ENCODE data around the gene HSD17B11. TPM values are rescaled to one million over a fixed set of nuclear protein-coding genes. Genes with fewer than 3 reads are reported as not detected.
"Not testable (repeated sequence)": the region's sequence is repeated elsewhere in the genome, so short reads cannot be mapped to it uniquely, and the experiment has no call there.

Gene HSD17B11
- total RNA-seq, 1 donor from 2014 or later, result 26.2 TPM

DNA sequence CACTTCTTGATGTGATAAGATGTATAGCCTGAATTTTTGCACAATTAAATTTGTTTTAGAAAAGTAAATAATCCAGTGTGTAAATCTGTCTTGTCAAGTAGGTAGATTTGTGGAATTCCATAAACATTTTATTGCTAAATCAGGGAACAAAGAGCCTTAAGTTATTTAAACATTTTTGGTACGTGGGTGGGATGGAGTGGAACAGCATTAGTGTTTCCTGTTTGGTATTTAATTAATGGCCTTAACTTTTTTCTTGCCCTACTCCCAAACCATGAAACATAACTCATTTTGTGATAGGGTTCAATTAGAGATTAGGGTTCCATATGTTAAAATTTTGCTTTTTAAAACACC lies 36.5 kb upstream of the HSD17B11 start:
- CTCF ChIA-PET, result no interaction called here
- no peak overlapping the region for H3K4me3 Mint-ChIP-seq

DNA sequence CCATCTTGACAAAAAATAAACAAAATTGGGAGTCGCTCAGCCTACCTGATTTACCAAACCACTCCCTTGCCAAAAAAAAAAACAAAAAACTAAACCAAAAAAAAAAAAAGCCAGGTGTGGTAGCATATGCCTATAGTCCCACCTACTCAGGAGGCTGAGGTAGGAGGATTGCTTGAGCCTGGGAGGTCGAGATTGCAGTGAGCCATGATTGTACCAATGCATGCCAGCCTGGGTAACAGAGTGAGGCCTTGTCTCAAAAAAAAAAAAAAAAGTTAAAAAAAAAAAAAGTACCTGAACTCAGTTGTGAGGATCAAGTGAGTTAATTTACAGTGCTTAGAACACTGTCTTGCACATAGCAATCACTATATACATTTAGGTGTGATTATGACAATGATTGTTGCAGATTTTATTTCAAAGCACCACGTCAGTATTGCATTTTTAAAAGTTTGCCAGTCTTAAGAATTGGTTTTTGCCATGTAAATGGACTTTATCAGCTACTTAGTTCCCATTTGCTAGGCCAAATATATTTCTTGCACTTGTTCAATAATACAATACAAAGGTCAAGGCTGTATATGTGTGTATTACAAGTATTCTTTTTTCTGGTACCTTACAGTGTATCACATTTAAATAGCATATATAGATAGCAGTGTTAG lies 36.0 kb upstream of the HSD17B11 start:
- intact Hi-C loops (cut with micrococcal nuclease), result loop anchor here (10.0 kb wide), 2 partner anchors 52 to 1888 kb away; no protein-coding TSS in a partner anchor
- ChIA-PET POLR2A (no interaction called here), CTCF (no interaction called here)
- TF ChIP-seq, protein P1, sequence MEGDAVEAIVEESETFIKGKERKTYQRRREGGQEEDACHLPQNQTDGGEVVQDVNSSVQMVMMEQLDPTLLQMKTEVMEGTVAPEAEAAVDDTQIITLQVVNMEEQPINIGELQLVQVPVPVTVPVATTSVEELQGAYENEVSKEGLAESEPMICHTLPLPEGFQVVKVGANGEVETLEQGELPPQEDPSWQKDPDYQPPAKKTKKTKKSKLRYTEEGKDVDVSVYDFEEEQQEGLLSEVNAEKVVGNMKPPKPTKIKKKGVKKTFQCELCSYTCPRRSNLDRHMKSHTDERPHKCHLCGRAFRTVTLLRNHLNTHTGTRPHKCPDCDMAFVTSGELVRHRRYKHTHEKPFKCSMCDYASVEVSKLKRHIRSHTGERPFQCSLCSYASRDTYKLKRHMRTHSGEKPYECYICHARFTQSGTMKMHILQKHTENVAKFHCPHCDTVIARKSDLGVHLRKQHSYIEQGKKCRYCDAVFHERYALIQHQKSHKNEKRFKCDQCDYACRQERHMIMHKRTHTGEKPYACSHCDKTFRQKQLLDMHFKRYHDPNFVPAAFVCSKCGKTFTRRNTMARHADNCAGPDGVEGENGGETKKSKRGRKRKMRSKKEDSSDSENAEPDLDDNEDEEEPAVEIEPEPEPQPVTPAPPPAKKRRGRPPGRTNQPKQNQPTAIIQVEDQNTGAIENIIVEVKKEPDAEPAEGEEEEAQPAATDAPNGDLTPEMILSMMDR (IDR thresholded peaks at IDR 0.05), result no peak
- DNase-seq, result no peak
- no peaks in the 10 kb centered on the region for H3K27me3 Mint-ChIP-seq
- ATAC-seq (ENCODE audit: low read depth), result no peak
- no peaks in the 10 kb centered on the region for H3K9me3 Mint-ChIP-seq
- H3K27ac Mint-ChIP-seq, result no peak overlapping the region
- no peak overlapping the region for H3K4me3 Mint-ChIP-seq
- H3K36me3 Mint-ChIP-seq (ENCODE audit: low read depth), result peaks cover 7% of the 10 kb centered on the region
- peaks cover 44% of the 10 kb centered on the region for H3K4me1 Mint-ChIP-seq

More for the DNA sequence above, 36.5 kb upstream of the HSD17B11 start:
- Mint-ChIP-seq H3K27me3 (no peaks in the 10 kb centered on the region), H3K9me3 (no peaks in the 10 kb centered on the region), H3K36me3 (ENCODE audit: low read depth) (peaks cover 7% of the 10 kb centered on the region), H3K4me1 (peaks cover 42% of the 10 kb centered on the region), H3K27ac (no peak overlapping the region)
- POLR2A ChIA-PET, result no interaction called here
- no peak for DNase-seq
- intact Hi-C loops (cut with micrococcal nuclease), result loop anchor here (10.0 kb wide), 2 partner anchors 53 to 1887 kb away; no protein-coding TSS in a partner anchor
- TF ChIP-seq, protein P1 (IDR thresholded peaks at IDR 0.05), result no peak
- no peak for ATAC-seq (ENCODE audit: low read depth)

DNA sequence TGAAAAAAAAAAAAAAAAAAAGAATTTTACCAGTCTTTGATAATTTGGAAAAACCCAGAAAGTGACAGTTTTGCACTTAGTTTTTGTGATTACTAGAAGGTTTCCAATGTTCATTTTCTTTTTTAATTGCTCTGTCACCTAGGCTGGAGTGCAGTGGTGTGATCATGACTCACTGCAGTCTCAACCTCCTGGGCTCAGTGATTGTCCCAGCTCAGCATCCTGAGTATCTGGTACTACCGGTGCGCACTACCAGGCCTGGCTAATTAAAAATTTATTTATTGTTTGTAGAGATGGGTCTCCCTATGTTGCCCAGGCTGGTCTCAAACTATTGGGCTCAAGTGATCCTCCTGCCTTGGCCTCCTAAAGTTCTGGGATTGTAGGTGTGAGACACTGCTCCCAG lies 34.7 kb upstream of the HSD17B11 start:
- Mint-ChIP-seq H3K9me3 (no peaks in the 10 kb centered on the region), H3K27ac (no peak overlapping the region), H3K27me3 (no peaks in the 10 kb centered on the region), H3K4me3 (no peak overlapping the region), H3K36me3 (ENCODE audit: low read depth) (peaks cover 7% of the 10 kb centered on the region), H3K4me1 (peaks cover 49% of the 10 kb centered on the region)
- TF ChIP-seq, protein P1 (IDR thresholded peaks at IDR 0.05), result no peak
- no peak for ATAC-seq (ENCODE audit: low read depth)
- no peak for DNase-seq
- ChIA-PET CTCF (interaction anchor here (0.9 kb wide), 1 partner anchor 50 kb away, joined by 6 read pairs; no protein-coding TSS in a partner anchor), POLR2A (no interaction called here)
- intact Hi-C loops (cut with micrococcal nuclease), result loop anchor here (10.0 kb wide), 2 partner anchors 51 to 1889 kb away; no protein-coding TSS in a partner anchor

DNA sequence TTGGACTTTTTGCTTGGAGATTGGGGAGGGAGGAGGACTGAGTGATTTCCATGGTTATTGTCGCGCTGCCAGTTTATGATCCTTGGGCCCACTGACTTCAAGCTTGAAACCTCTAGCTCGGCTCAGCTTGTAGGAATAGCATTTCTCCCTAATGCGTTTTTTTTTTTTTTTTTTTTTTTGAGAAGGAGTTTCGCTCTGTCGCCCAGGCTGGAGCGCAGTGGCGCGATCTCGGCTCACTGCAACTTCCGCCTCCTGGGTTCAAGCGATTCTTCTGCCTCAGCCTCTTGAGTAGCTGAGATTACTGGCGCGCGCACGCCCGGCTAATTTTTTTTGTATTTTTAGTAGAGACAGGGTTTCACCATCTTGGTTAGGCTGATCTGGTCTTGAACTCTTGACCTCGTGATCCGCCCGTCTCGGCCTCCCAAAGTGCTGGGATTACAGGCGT lies 33.1 kb upstream of the HSD17B11 start:
- H3K27me3 Mint-ChIP-seq; ATAC-seq (ENCODE audit: low read depth); H3K27ac Mint-ChIP-seq; H3K36me3 Mint-ChIP-seq (ENCODE audit: low read depth); DNase-seq; H3K9me3 Mint-ChIP-seq: not testable (repeated sequence)
- ChIA-PET CTCF (interaction anchor here (0.7 kb wide), 1 partner anchor 48 kb away, joined by 3 read pairs; no protein-coding TSS in a partner anchor), POLR2A (interaction anchor here (0.6 to 4.6 kb wide), 2 partner anchors 33 to 204 kb away, joined by 6 to 133 read pairs; partner anchors contain the start of genes HSD17B11 and KLHL8)
- H3K4me3 Mint-ChIP-seq, result peak overlapping the region; percentile 77
- H3K4me1 Mint-ChIP-seq, result peaks cover 42% of the 10 kb centered on the region
- intact Hi-C loops (cut with micrococcal nuclease), result loop anchor here (5.0 to 10.0 kb wide), 3 partner anchors 49 to 1891 kb away; partner anchors contain the start of gene PPM1K

DNA sequence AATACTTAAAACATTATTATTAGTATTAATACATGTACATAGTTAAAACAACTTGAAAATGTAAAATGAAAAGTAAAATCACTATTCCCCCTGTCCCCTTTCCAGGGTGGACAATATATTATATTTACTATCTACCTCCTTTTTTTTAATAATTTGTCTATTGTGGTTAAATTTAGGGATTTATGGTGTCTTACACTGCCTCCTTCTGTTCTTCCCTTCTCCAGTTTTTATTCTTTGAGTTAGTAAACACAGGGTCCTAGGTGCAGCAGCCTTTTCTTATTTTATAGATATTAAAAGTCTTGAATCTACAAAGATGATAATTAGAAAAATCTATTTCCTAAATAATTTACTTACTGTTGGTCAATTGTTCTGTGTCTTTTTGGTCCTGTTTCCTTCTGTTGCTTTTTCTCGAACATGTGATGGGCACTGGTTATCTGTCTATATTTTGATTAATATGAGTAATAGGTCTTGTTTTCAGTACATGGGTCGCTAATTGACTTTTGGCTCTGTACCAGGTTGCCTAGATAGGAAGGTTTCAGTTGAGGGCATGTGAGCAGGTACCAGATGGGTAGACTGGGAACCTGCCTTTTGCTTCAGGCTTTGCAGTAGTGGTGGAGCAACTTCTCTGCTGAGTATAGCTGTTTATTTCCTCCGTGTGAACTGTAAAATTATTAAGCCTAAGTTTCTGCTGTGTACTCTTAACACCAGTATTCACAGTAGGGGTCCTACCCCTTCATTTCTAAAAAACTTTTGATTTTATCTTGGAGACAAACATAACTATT lies 32.5 kb upstream of the HSD17B11 start:
- TF ChIP-seq, protein P1 (IDR thresholded peaks at IDR 0.05), result no peak
- POLR2A ChIA-PET, result interaction anchor here (0.6 to 4.6 kb wide), 6 partner anchors 13 to 1033 kb away, joined by 3 to 133 read pairs (median 6); partner anchors contain the start of genes HERC5, HSD17B11 and KLHL8
- DNase-seq (no peak), ATAC-seq (ENCODE audit: low read depth) (no peak)
- Mint-ChIP-seq H3K36me3 (ENCODE audit: low read depth) (peaks cover 7% of the 10 kb centered on the region), H3K27ac (no peak overlapping the region), H3K4me3 (peak overlapping the region; percentile 77), H3K27me3 (no peaks in the 10 kb centered on the region), H3K4me1 (peaks cover 42% of the 10 kb centered on the region), H3K9me3 (no peaks in the 10 kb centered on the region)
- CTCF ChIA-PET, result interaction anchor here (0.7 to 2.6 kb wide), 2 partner anchors 47 to 48 kb away, joined by 3 to 11 read pairs; no protein-coding TSS in a partner anchor
- intact Hi-C loops (cut with micrococcal nuclease), result loop anchor here (1.0 to 10.0 kb wide), 7 partner anchors 19 to 1891 kb away; partner anchors contain the start of genes AFF1, HERC5 and PPM1K
